K562 (cell line): ENCODE data around the gene PBXIP1. TPM values are rescaled to one million over a fixed set of nuclear protein-coding genes. Genes with fewer than 3 reads are reported as not detected.
A peak's percentile ranks its signal among the peaks of the same experiment; 100 is the strongest.

Source experiments
- CC2D1A ChIP-seq: fragments of 450-650 bp; IDR thresholded peaks from 2 replicates; pipeline ENCODE4 v1.6.1; 2017; ENCODE audit warnings: mild to moderate bottlenecking
- E4F1 ChIP-seq: fragments of 250-450 bp; sonication (Bioruptor Pico); IDR thresholded peaks from 2 replicates; pipeline ENCODE4 v1.5.0; 2021; ENCODE audit warnings: mild to moderate bottlenecking, borderline replicate concordance
- EGR1 ChIP-seq: fragments of 450-650 bp; conservative IDR thresholded peaks from 2 replicates; pipeline ENCODE4 v1.6.1; 2017; ENCODE audit warnings: mild to moderate bottlenecking
- ELF1 ChIP-seq: fragments of 200-800 bp; sonication (Bioruptor generic); IDR thresholded peaks from 2 replicates; pipeline ENCODE4 v1.6.1; 2016; ENCODE audit warnings: missing genetic modification characterization, missing compliant biosample characterization
- GATAD2B ChIP-seq: fragments of 450-650 bp; IDR thresholded peaks from 2 replicates; pipeline ENCODE4 v1.6.1; 2017; ENCODE audit warnings: mild to moderate bottlenecking, borderline replicate concordance
- KLF10 ChIP-seq: fragments of 250-450 bp; sonication (Bioruptor Pico); IDR thresholded peaks from 2 replicates; pipeline ENCODE4 v1.6.1; 2021; ENCODE audit warnings: matching md5 sums
- NFE2 ChIP-seq: IDR thresholded peaks from 2 replicates; pipeline ENCODE4 v1.6.1; 2014; ENCODE audit warnings: antibody characterized with exemption, low read depth
- RERE ChIP-seq: sonication (generic); formaldehyde crosslinking; IDR thresholded peaks from 2 replicates; pipeline ENCODE4 v1.8.0; 2023; ENCODE audit warnings: missing genetic modification reagents, mild to moderate bottlenecking, borderline replicate concordance
- TAF9B ChIP-seq: fragments of 450-650 bp; IDR thresholded peaks from 2 replicates; pipeline ENCODE4 v1.6.1; 2018; ENCODE audit warnings: mild to moderate bottlenecking; ENCODE audit not compliant: partially characterized antibody
- THRB ChIP-seq: fragments of 450-650 bp; formaldehyde crosslinking; conservative IDR thresholded peaks from 2 replicates; pipeline ENCODE4 v1.4.0; 2022; ENCODE audit warnings: mild to moderate bottlenecking, missing genetic modification characterization
- ZNF133 ChIP-seq: fragments of 250-450 bp; sonication (Bioruptor Pico); IDR thresholded peaks from 2 replicates; pipeline ENCODE4 v1.4.0; 2020; ENCODE audit warnings: mild to moderate bottlenecking
- ZNF280B ChIP-seq: fragments of 250-450 bp; sonication (Bioruptor Pico); IDR thresholded peaks from 2 replicates; pipeline ENCODE4 v1.5.1; 2021; ENCODE audit warnings: mild to moderate bottlenecking
- ZNF511 ChIP-seq: sonication (generic); formaldehyde crosslinking; IDR thresholded peaks from 2 replicates; pipeline ENCODE4 v1.8.0; 2022; ENCODE audit warnings: mild to moderate bottlenecking, missing genetic modification reagents
- ZNF583 ChIP-seq: fragments of 250-450 bp; sonication (Bioruptor Pico); IDR thresholded peaks from 2 replicates; pipeline ENCODE4 v1.4.0; 2020
- ZNF644 ChIP-seq: fragments of 200-800 bp; sonication (Bioruptor generic); IDR thresholded peaks from 2 replicates; pipeline ENCODE4 v1.6.1; 2016; ENCODE audit warnings: low read depth, missing genetic modification characterization, missing compliant biosample characterization
- ZNF830 ChIP-seq: fragments of 250-450 bp; sonication (Bioruptor Pico); IDR thresholded peaks from 2 replicates; pipeline ENCODE4 v1.5.0; 2021; ENCODE audit warnings: mild to moderate bottlenecking
- ZSCAN29 ChIP-seq: fragments of 450-650 bp; IDR thresholded peaks from 2 replicates; pipeline ENCODE4 v1.6.1; 2017
- polyA plus RNA-seq, 8 experiments: library from polyadenylated mRNA; depleted of rRNA in 4 of 8; stranded (reverse) in 5 of 8; unstranded in 3 of 8; fragments of >200 nt; fragmentation: Nextera tagmentation in 2 of 8; fragmentation: Illumina TruSeq in 1 of 8; extraction: Ambion mirVana in 2 of 8; extraction: Trizol in 1 of 8; gene quantifications; 2 replicates each; pipeline versions ENCODE4 v1.2.1 to v1.2.3, GENCODE V29; 2011 to 2014; ENCODE audit warnings: inconsistent platforms in 1 of 8, missing spikeins in 1 of 8
- total RNA-seq, 7 experiments: library from RNA; depleted of rRNA in 6 of 7; stranded (reverse); fragments of >200 nt in 6 of 7; fragmentation: Illumina TruSeq in 2 of 7; extraction: Trizol in 2 of 7; gene quantifications; 2 replicates each; pipeline versions ENCODE4 v1.2.1 to v1.2.3, GENCODE V29; 2011 to 2021; ENCODE audit warnings: low replicate concordance in 1 of 7

PBXIP1 gene
- total and polyA plus RNA-seq, 9 of the 15 experiments (the other 6 are each of a cell fraction or from before 2014, with no cell fraction given): 0.13 to 8.3 (median 5.8) TPM

GRCh38 chr1:154937085-154937987 lies 18.6 kb downstream of the PBXIP1 start (continued):
- no peak; the same call in 1 of the 2 replicates for TF ChIP-seq ZNF830
- TF ChIP-seq ZNF280B (CRISPR knock-in tag): no peak
- no peak for TF ChIP-seq ZNF511
- peak; percentile 93 for TF ChIP-seq EGR1
- no peak for TF ChIP-seq ZSCAN29
- TF ChIP-seq ZNF644 (tag): no peak
- TF ChIP-seq KLF10 (CRISPR knock-in tag): no peak
- TF ChIP-seq ELF1: no peak
- no peak for TF ChIP-seq CC2D1A
- no peak for TF ChIP-seq RERE (CRISPR knock-in tag)
- TF ChIP-seq ZNF133: no peak
- TF ChIP-seq THRB (CRISPR knock-in tag): no peak
- no peak for TF ChIP-seq GATAD2B
- peak; percentile 50; the same call in 1 of the 2 replicates for TF ChIP-seq NFE2
- TF ChIP-seq TAF9B: no peak
- TF ChIP-seq E4F1 (CRISPR knock-in tag): no peak
- no peak for TF ChIP-seq ZNF583 (CRISPR knock-in tag)
